ENCODE measurements around the gene NLGN4Y. TPM values are rescaled to one million over a fixed set of nuclear protein-coding genes. Genes with fewer than 3 reads are reported as not detected.

NLGN4Y gene
- total RNA-seq, 4 donors from 2014 or later = 44.5 to 49.8 TPM; not detected in 2

DNA sequence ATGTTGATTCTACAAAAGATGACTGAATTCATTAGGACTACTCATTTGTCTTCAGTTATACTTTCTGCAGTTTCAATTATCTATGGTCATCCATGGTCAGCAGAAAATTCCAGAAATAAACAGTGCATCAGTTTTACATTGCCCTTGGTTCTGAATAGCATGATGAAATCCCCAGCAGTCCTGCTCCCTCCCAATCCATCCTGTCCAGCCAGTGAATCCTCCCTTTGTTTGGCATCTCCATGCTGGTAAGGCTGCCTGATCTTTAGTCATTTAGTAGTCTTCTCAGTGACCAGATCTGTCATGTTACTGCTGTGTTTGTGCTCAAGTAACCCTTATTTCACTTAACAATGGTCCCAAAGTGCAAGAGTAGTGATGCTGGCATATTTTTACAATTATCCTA is 239.3 kb downstream of the NLGN4Y start:
- DNase-seq = no peak
- no peak overlapping the region for H3K4me3 ChIP-seq (replicated peaks in 1 of 3)
- intact Hi-C loops (cut with DNase I) = no loop called here
- no peak overlapping the region for H3K27ac ChIP-seq
- H3K4me1 ChIP-seq = no peaks in the 10 kb centered on the region
- no peaks in the 10 kb centered on the region for H3K9me3 ChIP-seq
- no peaks in the 10 kb centered on the region for H3K36me3 ChIP-seq
- H3K27me3 ChIP-seq = no peaks in the 10 kb centered on the region
- no peak for TF ChIP-seq POLR2A (IDR thresholded peaks at IDR 0.05)
- TF ChIP-seq, protein P1, sequence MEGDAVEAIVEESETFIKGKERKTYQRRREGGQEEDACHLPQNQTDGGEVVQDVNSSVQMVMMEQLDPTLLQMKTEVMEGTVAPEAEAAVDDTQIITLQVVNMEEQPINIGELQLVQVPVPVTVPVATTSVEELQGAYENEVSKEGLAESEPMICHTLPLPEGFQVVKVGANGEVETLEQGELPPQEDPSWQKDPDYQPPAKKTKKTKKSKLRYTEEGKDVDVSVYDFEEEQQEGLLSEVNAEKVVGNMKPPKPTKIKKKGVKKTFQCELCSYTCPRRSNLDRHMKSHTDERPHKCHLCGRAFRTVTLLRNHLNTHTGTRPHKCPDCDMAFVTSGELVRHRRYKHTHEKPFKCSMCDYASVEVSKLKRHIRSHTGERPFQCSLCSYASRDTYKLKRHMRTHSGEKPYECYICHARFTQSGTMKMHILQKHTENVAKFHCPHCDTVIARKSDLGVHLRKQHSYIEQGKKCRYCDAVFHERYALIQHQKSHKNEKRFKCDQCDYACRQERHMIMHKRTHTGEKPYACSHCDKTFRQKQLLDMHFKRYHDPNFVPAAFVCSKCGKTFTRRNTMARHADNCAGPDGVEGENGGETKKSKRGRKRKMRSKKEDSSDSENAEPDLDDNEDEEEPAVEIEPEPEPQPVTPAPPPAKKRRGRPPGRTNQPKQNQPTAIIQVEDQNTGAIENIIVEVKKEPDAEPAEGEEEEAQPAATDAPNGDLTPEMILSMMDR (IDR thresholded peaks at IDR 0.05) = no peak

DNA sequence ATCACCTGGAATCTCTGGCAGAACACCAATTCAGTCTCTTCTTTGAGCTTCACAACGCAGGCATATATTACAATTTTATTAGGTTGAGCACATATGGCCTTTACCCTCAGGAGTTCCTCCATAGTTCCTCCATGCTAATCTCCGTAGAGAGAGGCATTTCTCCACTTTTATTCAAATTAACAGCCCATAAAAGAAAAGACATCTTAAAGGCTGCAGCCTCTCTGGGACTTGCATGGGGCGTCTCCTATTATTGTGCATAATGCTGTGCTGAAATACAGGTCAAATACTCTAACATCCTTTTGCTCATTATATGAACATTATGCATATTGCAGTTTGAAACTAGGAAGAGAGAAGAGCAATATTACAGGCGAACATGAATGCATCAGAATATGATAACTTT is 253.9 kb downstream of the NLGN4Y start:
- Histone ChIP-seq H3K4me1 (no peaks in the 10 kb centered on the region), H3K36me3 (no peaks in the 10 kb centered on the region), H3K27ac (no peak overlapping the region), H3K4me3 (replicated peaks in 1 of 3) (no peak overlapping the region), H3K27me3 (no peaks in the 10 kb centered on the region), H3K9me3 (no peaks in the 10 kb centered on the region)
- intact Hi-C loops (cut with DNase I) = no loop called here
- 90 to 91% methylated on average over 4 of the region's 4 CpGs for WGBS, 2 donors
- no peak for DNase-seq
- TF ChIP-seq POLR2A (IDR thresholded peaks at IDR 0.05) = no peak
- TF ChIP-seq, protein P1 (IDR thresholded peaks at IDR 0.05) = no peak

DNA sequence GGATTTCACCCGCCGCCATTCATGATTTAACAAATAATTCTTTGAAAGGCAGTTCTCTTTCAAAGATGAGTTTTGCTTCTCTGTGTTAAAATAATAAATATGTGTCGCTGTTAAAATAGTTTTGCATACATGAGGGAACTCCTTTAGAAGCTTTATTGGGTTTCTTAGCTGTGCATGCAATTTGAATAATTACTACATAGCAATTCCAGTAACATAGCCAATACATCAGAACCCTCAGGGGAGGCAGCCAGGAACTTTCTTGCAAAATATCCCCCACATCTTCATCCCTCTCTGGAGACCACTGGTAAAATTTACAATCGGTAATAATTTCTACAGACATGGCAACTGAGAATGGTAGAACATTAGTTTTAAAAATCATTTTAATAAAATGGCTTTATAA is 268.8 kb downstream of the NLGN4Y start:
- no peaks in the 10 kb centered on the region for H3K9me3 ChIP-seq
- TF ChIP-seq, protein P1 (IDR thresholded peaks at IDR 0.05) = no peak
- no peak for TF ChIP-seq POLR2A (IDR thresholded peaks at IDR 0.05)
- DNase-seq = no peak
- no peaks in the 10 kb centered on the region for H3K27me3 ChIP-seq
- no peak overlapping the region for H3K4me3 ChIP-seq (replicated peaks in 1 of 3)
- H3K36me3 ChIP-seq = no peaks in the 10 kb centered on the region
- no peaks in the 10 kb centered on the region for H3K4me1 ChIP-seq
- 79 to 91% methylated on average over 4 of the region's 4 CpGs for WGBS, 2 donors
- intact Hi-C loops (cut with DNase I) = no loop called here
- no peak overlapping the region for H3K27ac ChIP-seq

DNA sequence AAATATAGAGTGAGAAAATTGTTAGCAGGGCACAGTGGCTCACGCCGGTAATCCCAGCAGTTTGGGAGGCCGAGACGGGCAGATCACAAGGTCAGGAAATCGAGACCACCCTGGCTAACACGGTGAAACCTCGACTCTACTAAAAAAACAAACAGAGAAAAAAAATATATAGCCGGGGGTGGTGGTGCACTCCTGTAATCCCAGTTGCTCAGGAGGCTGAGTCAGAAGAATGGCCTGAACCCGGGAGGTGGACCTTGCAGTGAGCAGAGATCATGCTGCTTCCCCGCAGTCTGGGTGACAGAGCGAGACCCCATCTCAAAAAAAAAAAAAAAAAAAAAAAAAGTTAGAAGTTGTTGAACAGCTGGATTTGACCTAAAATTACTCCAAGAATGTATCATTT is 269.3 kb downstream of the NLGN4Y start:
- H3K27ac ChIP-seq = no peak overlapping the region
- 88 to 96% methylated on average over 11 of the region's 11 CpGs for WGBS, 2 donors

DNA sequence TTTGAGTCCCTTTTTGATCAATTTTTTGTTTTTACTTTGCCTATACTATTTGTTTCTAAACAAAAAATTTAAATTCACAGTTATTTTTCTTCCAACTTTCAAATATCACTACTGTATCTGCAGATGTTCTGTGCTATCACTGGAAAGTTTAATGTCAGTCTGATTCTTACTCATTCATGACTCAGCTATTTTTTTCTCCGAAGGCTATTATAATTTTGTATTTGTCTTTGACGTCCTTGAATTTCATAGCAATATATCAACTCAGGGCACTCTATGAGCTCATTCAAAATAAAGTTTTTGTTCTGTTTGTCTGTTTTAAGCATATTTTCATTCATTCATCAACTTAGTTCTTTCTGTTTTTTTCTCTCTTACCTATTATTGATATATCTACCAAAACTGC is 273.7 kb downstream of the NLGN4Y start:
- Histone ChIP-seq H3K27ac (no peak overlapping the region), H3K36me3 (no peaks in the 10 kb centered on the region), H3K27me3 (no peaks in the 10 kb centered on the region), H3K9me3 (no peaks in the 10 kb centered on the region), H3K4me1 (no peaks in the 10 kb centered on the region), H3K4me3 (replicated peaks in 1 of 3) (no peak overlapping the region)
- intact Hi-C loops (cut with DNase I) = no loop called here
- no peak for DNase-seq
- no peak for TF ChIP-seq POLR2A (IDR thresholded peaks at IDR 0.05)
- TF ChIP-seq, protein P1 (IDR thresholded peaks at IDR 0.05) = no peak
- 70 to 84% methylated on average over 2 of the region's 2 CpGs for WGBS, 2 donors

More for the DNA sequence above, 269.3 kb downstream of the NLGN4Y start:
- no peaks in the 10 kb centered on the region for H3K36me3 ChIP-seq
- intact Hi-C loops (cut with DNase I) = no loop called here
- no peaks in the 10 kb centered on the region for H3K9me3 ChIP-seq
- no peak for DNase-seq
- H3K4me1 ChIP-seq = no peaks in the 10 kb centered on the region
- no peak for TF ChIP-seq POLR2A (IDR thresholded peaks at IDR 0.05)
- TF ChIP-seq, protein P1 (IDR thresholded peaks at IDR 0.05) = no peak
- no peak overlapping the region for H3K4me3 ChIP-seq (replicated peaks in 1 of 3)
- H3K27me3 ChIP-seq = no peaks in the 10 kb centered on the region
